NB4 (cell line): Measurements from ENCODE around the gene CAMTA1.

Experiments used
- DNase-seq: peaks from one replicate; pipeline ENCODE4 v3.0.0; 2010; ENCODE audit warnings: low read depth
- H3K4me3 ChIP-seq: one replicate; pipeline ENCODE4 v1.5.1; 2011; ENCODE audit warnings: mild to moderate bottlenecking, low read depth, low read length, moderate library complexity
- CTCF ChIP-seq: IDR thresholded peaks from one replicate; pipeline ENCODE4 v1.5.1; 2012; ENCODE audit warnings: low read depth, low read length
- MAX ChIP-seq: IDR thresholded peaks from 2 replicates; pipeline ENCODE4 v1.6.1; 2011; ENCODE audit warnings: low read depth, low read length
- MYC ChIP-seq: IDR thresholded peaks from 2 replicates; pipeline ENCODE4 v1.6.1; 2011; ENCODE audit warnings: low read depth, low read length
- POLR2A ChIP-seq: IDR thresholded peaks from 2 replicates; pipeline ENCODE4 v1.6.1; 2011; ENCODE audit warnings: mild to moderate bottlenecking; ENCODE audit not compliant: insufficient read length; ENCODE audit errors: extremely low read depth

Gene CAMTA1

GRCh38 chr1:7561331-7561921 lies 776.2 kb downstream of the CAMTA1 start:
- peak; percentile 37 for DNase-seq
- TF ChIP-seq CTCF (peak; percentile 65), POLR2A (no peak), MYC (no peak), MAX (no peak)

GRCh38 chr1:7561936-7562728 lies 776.9 kb downstream of the CAMTA1 start:
- no peak for DNase-seq
- TF ChIP-seq CTCF, result no peak
- TF ChIP-seq MAX, result no peak
- no peak for TF ChIP-seq POLR2A
- no peak for TF ChIP-seq MYC
- no peak overlapping the region for H3K4me3 ChIP-seq

More at GRCh38 chr1:7561331-7561921, 776.2 kb downstream of the CAMTA1 start:
- H3K4me3 ChIP-seq, result no peak overlapping the region

GRCh38 chr1:7562729-7563605 lies 777.7 kb downstream of the CAMTA1 start:
- H3K4me3 ChIP-seq, result no peak overlapping the region
- no peak for TF ChIP-seq MAX
- no peak for TF ChIP-seq MYC
- no peak for TF ChIP-seq CTCF

GRCh38 chr1:7564137-7564536 lies 778.9 kb downstream of the CAMTA1 start:
- DNase-seq, result no peak
- no peak overlapping the region for H3K4me3 ChIP-seq
- TF ChIP-seq MAX (no peak), CTCF (no peak)

More at GRCh38 chr1:7562729-7563605, 777.7 kb downstream of the CAMTA1 start:
- DNase-seq, result no peak

GRCh38 chr1:7565099-7565750 lies 780.0 kb downstream of the CAMTA1 start:
- no peak for DNase-seq
- TF ChIP-seq MYC (no peak), CTCF (no peak), POLR2A (no peak), MAX (no peak)
- H3K4me3 ChIP-seq, result no peak overlapping the region
